Nephron (organoid): Measurements from ENCODE around the gene TSBP1.

Source experiments
- H3K27ac Mint-ChIP-seq, 3 experiments: 2 replicates each; pipeline ENCODE4 v1.8.0; 2020; ENCODE audit warnings: mixed read lengths in 3 of 3, mild to moderate bottlenecking in 2 of 3, moderate library complexity in 1 of 3
- H3K27me3 Mint-ChIP-seq: 2 replicates; pipeline ENCODE4 v1.8.0; 2021; ENCODE audit warnings: low read depth, mild to moderate bottlenecking, moderate library complexity, mixed read lengths
- H3K36me3 Mint-ChIP-seq: 2 replicates; pipeline ENCODE4 v1.8.0; 2020; ENCODE audit warnings: low read depth, mixed read lengths
- H3K4me1 Mint-ChIP-seq: 2 replicates; pipeline ENCODE4 v1.8.0; 2020; ENCODE audit warnings: mixed read lengths
- H3K4me3 Mint-ChIP-seq, 3 experiments: 2 replicates each; pipeline ENCODE4 v1.8.0; 2020; ENCODE audit warnings: mild to moderate bottlenecking in 3 of 3, mixed read lengths in 3 of 3, moderate library complexity in 2 of 3
- H3K9me3 Mint-ChIP-seq: 2 replicates; pipeline ENCODE4 v1.8.0; 2020; ENCODE audit warnings: mixed read lengths
- CTCF ChIP-seq, 3 experiments: fragments of 200-600 bp; sonication (generic); IDR thresholded peaks; one replicate each; pipeline ENCODE4 v1.5.0; 2021; ENCODE audit warnings: antibody characterized with exemption in 3 of 3; ENCODE audit not compliant: unreplicated experiment in 3 of 3

Gene TSBP1

GRCh38 chr6:32397252-32397920 lies 25.7 kb upstream of the TSBP1 start:
- Mint-ChIP-seq H3K36me3 (peaks cover 9% of the 10 kb centered on the region), H3K9me3 (no peaks in the 10 kb centered on the region), H3K27ac (no peak overlapping the region), H3K27me3 (peaks cover 4% of the 10 kb centered on the region), H3K4me1 (no peaks in the 10 kb centered on the region), H3K4me3 (no peak overlapping the region)
- TF ChIP-seq CTCF (IDR thresholded peaks at IDR 0.05; ENCODE audit: unreplicated experiment in 3 of 3): no peak

- TF ChIP-seq CTCF (IDR thresholded peaks at IDR 0.05; ENCODE audit: unreplicated experiment in 3 of 3): no peak
These were observed 24.3 kb upstream of the TSBP1 start for GRCh38 chr6:32396028-32396427.

DNA sequence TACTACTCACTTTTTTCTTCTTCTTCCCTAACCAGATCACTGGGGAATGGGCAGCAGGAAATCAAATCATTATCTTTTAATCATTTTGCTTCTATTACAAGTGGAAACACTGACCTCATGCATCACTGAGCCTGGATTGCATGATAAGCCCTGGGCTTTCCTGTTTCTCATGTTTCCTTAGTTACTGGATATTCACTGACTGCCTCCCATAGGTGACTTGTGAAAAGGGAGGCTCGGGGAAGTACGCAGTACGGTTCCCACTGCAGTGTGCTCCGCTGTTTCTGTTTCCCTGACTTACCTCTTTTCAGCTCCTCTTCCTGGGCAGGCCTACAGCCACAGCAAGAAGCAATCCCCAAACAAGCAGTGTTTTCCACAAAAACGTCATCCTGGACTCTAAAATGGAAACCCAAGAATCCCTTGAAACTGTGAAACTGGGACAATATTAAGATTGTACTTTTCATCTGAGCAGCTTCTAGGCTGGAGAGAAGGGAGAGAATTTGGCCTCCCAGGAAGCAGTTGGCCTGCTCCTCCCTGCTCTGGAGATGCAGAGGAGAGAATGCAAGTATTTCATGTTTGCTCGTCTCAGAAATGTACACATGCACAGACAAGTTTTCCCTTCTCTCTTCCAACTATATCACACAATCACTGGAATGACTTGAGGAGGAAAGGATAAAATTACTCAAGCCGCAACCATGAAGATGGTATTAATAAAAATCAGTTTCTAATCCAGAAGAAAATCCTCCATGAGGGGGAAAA lies 22.1 kb upstream of the TSBP1 start:
- H3K4me1 Mint-ChIP-seq: no peaks in the 10 kb centered on the region
- TF ChIP-seq CTCF (IDR thresholded peaks at IDR 0.05; ENCODE audit: unreplicated experiment in 3 of 3): no peak
- H3K9me3 Mint-ChIP-seq: no peaks in the 10 kb centered on the region
- H3K4me3 Mint-ChIP-seq: no peak overlapping the region
- no peaks in the 10 kb centered on the region for H3K27me3 Mint-ChIP-seq
- H3K36me3 Mint-ChIP-seq: peaks cover 9% of the 10 kb centered on the region
- H3K27ac Mint-ChIP-seq: peak overlapping the region; percentile 43 to 65 (median 44)

More at GRCh38 chr6:32396028-32396427, 24.3 kb upstream of the TSBP1 start:
- Mint-ChIP-seq H3K9me3 (no peaks in the 10 kb centered on the region), H3K27me3 (no peaks in the 10 kb centered on the region), H3K36me3 (peaks cover 9% of the 10 kb centered on the region), H3K4me3 (no peak overlapping the region), H3K4me1 (no peaks in the 10 kb centered on the region), H3K27ac (no peak overlapping the region)

DNA sequence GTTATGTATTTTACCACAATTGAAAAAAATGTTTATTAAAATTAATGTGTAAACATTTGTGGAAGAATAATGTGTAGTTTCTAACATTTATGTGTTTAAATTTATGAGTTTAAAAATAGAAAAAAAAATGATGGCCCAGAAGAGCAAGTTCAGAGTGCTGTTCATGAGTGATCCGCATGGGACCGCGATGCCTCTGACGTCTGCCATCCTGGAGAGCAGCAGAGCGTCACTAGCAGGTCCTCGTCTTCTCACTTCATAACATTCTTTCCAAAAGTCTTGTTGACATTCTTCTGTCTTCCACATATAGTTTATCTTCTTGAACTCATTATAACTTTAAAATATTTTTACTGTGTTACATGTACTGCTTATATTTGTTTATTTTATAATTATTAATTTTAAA lies 19.8 kb upstream of the TSBP1 start:
- Mint-ChIP-seq H3K4me1 (no peaks in the 10 kb centered on the region), H3K27me3 (no peaks in the 10 kb centered on the region), H3K9me3 (no peaks in the 10 kb centered on the region), H3K4me3 (no peak overlapping the region), H3K36me3 (peaks cover 9% of the 10 kb centered on the region), H3K27ac (no peak overlapping the region)
- no peak for TF ChIP-seq CTCF (IDR thresholded peaks at IDR 0.05; ENCODE audit: unreplicated experiment in 3 of 3)

GRCh38 chr6:32387589-32388340 lies 16.1 kb upstream of the TSBP1 start:
- peaks cover 4% of the 10 kb centered on the region for H3K9me3 Mint-ChIP-seq

More at GRCh38 chr6:32387589-32388340, 16.1 kb upstream of the TSBP1 start:
- Mint-ChIP-seq H3K36me3 (peaks cover 7% of the 10 kb centered on the region), H3K4me1 (no peaks in the 10 kb centered on the region), H3K27me3 (no peaks in the 10 kb centered on the region), H3K27ac (peak overlapping the region in 2 of 3 experiments; percentile 18 to 22), H3K4me3 (no peak overlapping the region)
- no peak for TF ChIP-seq CTCF (IDR thresholded peaks at IDR 0.05; ENCODE audit: unreplicated experiment in 3 of 3)
